H1 (cell line): Measurements from ENCODE around the gene MBOAT1. TPM values are rescaled to one million over a fixed set of nuclear protein-coding genes. Genes with fewer than 3 reads are reported as not detected.

Source experiments
- CREB1 ChIP-seq: IDR thresholded peaks from 2 replicates; pipeline ENCODE4 v1.6.1; 2012; ENCODE audit warnings: inconsistent platforms
- GABPA ChIP-seq: IDR thresholded peaks from 2 replicates; pipeline ENCODE4 v1.6.1; 2011; ENCODE audit warnings: mild to moderate bottlenecking, low read length, moderate library complexity, borderline replicate concordance; ENCODE audit not compliant: insufficient read depth
- POLR2A ChIP-seq, 2 experiments: IDR thresholded peaks; 1 replicate in 1 of 2; 2 replicates in 1 of 2; pipeline ENCODE4 v1.6.1; 2011; ENCODE audit warnings: low read depth in 2 of 2, low read length in 2 of 2, mild to moderate bottlenecking in 2 of 2; ENCODE audit errors: control extremely low read depth in 1 of 2
- RNF2 ChIP-seq: fragments of 200-900, 300-1000 bp; sonication (generic); IDR thresholded peaks from 2 replicates; pipeline ENCODE4 v1.7.1; 2016; ENCODE audit warnings: borderline replicate concordance, low read depth, mild to moderate bottlenecking, antibody characterized with exemption, low read length; ENCODE audit not compliant: poor library complexity, severe bottlenecking; ENCODE audit errors: missing control alignments
- SIRT6 ChIP-seq: IDR thresholded peaks from one replicate; pipeline ENCODE4 v1.7.1; 2012; ENCODE audit warnings: low read length, inconsistent platforms
- polyA plus RNA-seq, 7 experiments: library from polyadenylated mRNA; depleted of rRNA in 3 of 7; stranded (reverse) in 5 of 7; unstranded in 2 of 7; fragments of >200 nt in 5 of 7; fragments of 200-250 nt in 2 of 7; gene quantifications; 1 replicate in 5 of 7; 2 replicates in 1 of 7; 4 replicates in 1 of 7; pipeline versions ENCODE4 v1.2.1 to v1.2.3, GENCODE V29; 2011 to 2013; ENCODE audit warnings: missing spikeins in 2 of 7, mixed read lengths in 2 of 7
- total RNA-seq: library from RNA; stranded (reverse); fragmentation: NEBNext Ultra II Directional; extraction: Animal tissue kit (Norgen Biotek cat#: 25700); gene quantifications from 2 replicates; pipeline ENCODE4 v1.2.1, GENCODE V29; 2021

The MBOAT1 gene
- total and polyA plus RNA-seq, 2 of the 8 experiments (the other 6 are each of a cell fraction or from before 2014, with no cell fraction given): 4.9 to 19.5 TPM

DNA sequence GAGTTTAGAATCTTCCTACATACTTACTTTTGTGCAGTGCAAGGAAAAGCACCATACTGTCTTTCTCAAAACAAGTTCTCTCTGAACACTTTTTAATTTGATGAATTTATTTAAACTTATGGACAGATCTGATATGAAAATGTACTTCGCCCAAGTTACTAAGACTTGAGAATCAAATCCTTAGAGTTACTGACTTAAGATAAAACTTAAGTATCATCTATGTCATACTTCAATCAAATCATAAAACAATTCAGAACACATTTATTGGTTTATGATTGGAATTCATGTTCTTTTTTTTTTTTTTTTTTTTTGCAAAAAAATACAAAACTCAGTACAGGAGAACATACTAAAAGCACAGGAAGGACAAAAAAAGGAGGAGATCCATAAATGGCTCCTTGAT, 77.7 kb downstream of the MBOAT1 start (continued):
- TF ChIP-seq SIRT6 (no peak), GABPA (no peak), RNF2 (no peak), CREB1 (no peak), POLR2A (IDR thresholded peaks at IDR 0.05; ENCODE audit: control extremely low read depth in 1 of 2, low read depth in 2 of 2, low read length in 2 of 2) (no peak)
